Measurements from ENCODE around the gene TPK1. TPM values are rescaled to one million over a fixed set of nuclear protein-coding genes. Genes with fewer than 3 reads are reported as not detected.

The TPK1 gene
- total and polyA plus RNA-seq, 2 of the 8 experiments (the other 6 are each of a cell fraction or from before 2014, with no cell fraction given), result 1.9 to 2.7 TPM

GRCh38 chr7:144484445-144484844 lies 351.4 kb downstream of the TPK1 start:
- H3K56ac ChIP-seq (replicated peaks; ENCODE audit: insufficient read length, low read depth, low read length), result no peak overlapping the region
- H3K79me1 ChIP-seq (ENCODE audit: low read depth, low read length), result no peaks in the 10 kb centered on the region
- H3K27ac ChIP-seq (ENCODE audit: low read depth, low read length), result no peak overlapping the region
- no peak overlapping the region for H2BK12ac ChIP-seq (ENCODE audit: low read depth, low read length)
- H3K18ac ChIP-seq (ENCODE audit: extremely low read depth, low read length), result no peak overlapping the region
- CTCF ChIA-PET (ENCODE audit: partially characterized antibody), result no interaction called here
- H2BK20ac ChIP-seq (ENCODE audit: low read length), result no peak overlapping the region
- H3K23me2 ChIP-seq (ENCODE audit: low read depth, low read length), result no peaks in the 10 kb centered on the region
- H4K8ac ChIP-seq (ENCODE audit: extremely low read depth, insufficient read depth, low read length), result no peak overlapping the region
- no peaks in the 10 kb centered on the region for H3K36me3 ChIP-seq (ENCODE audit: control insufficient read depth in 2 of 4, insufficient read depth in 4 of 4, low read length in 3 of 4)
- POLR2A ChIA-PET (ENCODE audit: partially characterized antibody), result no interaction called here
- H2BK5ac ChIP-seq (ENCODE audit: low read depth, low read length), result no peak overlapping the region
- DNase-seq (ENCODE audit: low read depth in 1 of 2, low spot score in 2 of 2) (no peak), FAIRE-seq (no peak)
- no peak overlapping the region for H4K5ac ChIP-seq (ENCODE audit: insufficient read length, low read depth, low read length)
- 86% methylated on average over 2 of the region's 2 CpGs; no CpG with 5 or more reads in 1 of the 2 experiments for WGBS, 2 experiments (ENCODE audit: extremely low coverage in 1 of 2, insufficient coverage in 1 of 2, insufficient read length in 1 of 2, insufficient replicate concordance in 2 of 2, low coverage in 1 of 2, low lambda C conversion rate in 2 of 2, missing lambda C conversion rate in 1 of 2)
- no peak overlapping the region for H3K23ac ChIP-seq (ENCODE audit: insufficient read length)
- no peak overlapping the region for H2AK5ac ChIP-seq (ENCODE audit: low read depth, low read length)
- H3K4me2 ChIP-seq (ENCODE audit: insufficient read depth in 1 of 2, low read depth in 2 of 2, low read length in 2 of 2), result no peak overlapping the region
- H3K9ac ChIP-seq (replicated peaks in 1 of 4; ENCODE audit: extremely low read depth in 1 of 4, low read depth in 3 of 4, low read length in 3 of 4), result no peak overlapping the region
- H3K79me2 ChIP-seq (ENCODE audit: control insufficient read depth in 1 of 2, insufficient read depth in 2 of 2, low read length in 2 of 2), result no peaks in the 10 kb centered on the region
- H4K91ac ChIP-seq (replicated peaks; ENCODE audit: insufficient read length, low read length), result no peak overlapping the region
- TF ChIP-seq KDM1A (IDR thresholded peaks at IDR 0.05; ENCODE audit: borderline replicate concordance, low read length), result peak; percentile 67; the same call in 1 of the 2 replicates
- no peak for TF ChIP-seq MAX (IDR thresholded peaks at IDR 0.05)
- no peak overlapping the region for H3K14ac ChIP-seq (ENCODE audit: insufficient read length)
- H3K4me1 ChIP-seq (replicated peaks in 1 of 4; ENCODE audit: control insufficient read depth in 3 of 4, insufficient read depth in 4 of 4, low read length in 3 of 4), result peaks cover 0 to 6% (median 2%) of the 10 kb centered on the region in 4 experiments; a peak in 4 of 7 replicates
- H2BK15ac ChIP-seq (ENCODE audit: low read length), result no peak overlapping the region
- H3K27me3 ChIP-seq (replicated peaks in 1 of 4; ENCODE audit: control insufficient read depth in 3 of 4, extremely low read depth in 1 of 4, insufficient read depth in 3 of 4, low read length in 3 of 4), result no peaks in the 10 kb centered on the region
- no peak overlapping the region for H2BK120ac ChIP-seq (replicated peaks; ENCODE audit: low read depth, low read length)
- no peaks in the 10 kb centered on the region for H3K9me3 ChIP-seq (ENCODE audit: insufficient read depth in 2 of 2, low read depth in 1 of 2, low read length in 1 of 2)
- no peaks in the 10 kb centered on the region for H4K20me1 ChIP-seq (replicated peaks in 1 of 2; ENCODE audit: control insufficient read depth in 1 of 2, insufficient read depth in 2 of 2, low read length in 2 of 2)
- no peak overlapping the region for H3K4ac ChIP-seq (replicated peaks; ENCODE audit: insufficient read length, low read depth, low read length)
- no peak overlapping the region for H3K4me3 ChIP-seq (ENCODE audit: extremely low read depth in 1 of 4, insufficient read depth in 2 of 4, low read depth in 3 of 4, low read length in 4 of 4)
- H2AFZ ChIP-seq (ENCODE audit: low read length), result no peak overlapping the region

Measured in H1 (cell line).